GM18507 (cell line): Measurements from ENCODE around the gene PPFIA4.
"Not testable (repeated sequence)": the region's sequence is repeated elsewhere in the genome, so short reads cannot be mapped to it uniquely, and the experiment has no call there.

Source experiments
- DNase-seq: peaks from one replicate; pipeline ENCODE4 v3.0.0; 2011; ENCODE audit warnings: low read depth; ENCODE audit not compliant: insufficient read length; ENCODE audit errors: extremely low spot score
- FAIRE-seq: peaks from 2 replicates; lab custom pipeline; 2011; peaks lifted over from hg19 to GRCh38; lab: Jason Lieb, UNC

The PPFIA4 gene

GRCh38 chr1:203009185-203009584, 17.1 kb upstream of the PPFIA4 start:
- no peak for FAIRE-seq
- no peak for DNase-seq

- FAIRE-seq (no peak), DNase-seq (no peak)
These were observed 14.7 kb upstream of the PPFIA4 start for GRCh38 chr1:203011582-203011981.

- DNase-seq: no peak
- FAIRE-seq: no peak
These were observed 9.2 kb upstream of the PPFIA4 start for GRCh38 chr1:203017061-203017460.

- FAIRE-seq (no peak), DNase-seq (no peak)
These were observed 8.6 kb upstream of the PPFIA4 start for GRCh38 chr1:203017692-203018091.

GRCh38 chr1:203022855-203023254, 3.4 kb upstream of the PPFIA4 start:
- FAIRE-seq, DNase-seq: not testable (repeated sequence)

- DNase-seq: no peak
- no peak for FAIRE-seq
These were observed 633 bp upstream of the PPFIA4 start for GRCh38 chr1:203025686-203026030.

- DNase-seq: no peak
- FAIRE-seq: no peak
These were observed 674 bp downstream of the PPFIA4 start for GRCh38 chr1:203026666-203027663.

- DNase-seq (no peak), FAIRE-seq (no peak)
These were observed 1.9 kb downstream of the PPFIA4 start for GRCh38 chr1:203028067-203028783.

- FAIRE-seq: no peak
These were observed 2.7 kb downstream of the PPFIA4 start for GRCh38 chr1:203028784-203029553.

GRCh38 chr1:203031467-203031866, 5.2 kb downstream of the PPFIA4 start:
- no peak for DNase-seq
- FAIRE-seq: no peak

More at GRCh38 chr1:203028784-203029553, 2.7 kb downstream of the PPFIA4 start:
- DNase-seq: no peak

GRCh38 chr1:203033287-203033686, 7.0 kb downstream of the PPFIA4 start:
- no peak for FAIRE-seq
- DNase-seq: no peak

- no peak for DNase-seq
- FAIRE-seq: no peak
These were observed 7.6 kb downstream of the PPFIA4 start for GRCh38 chr1:203033917-203034316.

GRCh38 chr1:203034422-203035110, 8.3 kb downstream of the PPFIA4 start:
- FAIRE-seq (no peak), DNase-seq (no peak)

GRCh38 chr1:203035111-203036000, 9.1 kb downstream of the PPFIA4 start:
- FAIRE-seq: no peak
- no peak for DNase-seq

- FAIRE-seq: no peak
- DNase-seq: no peak
These were observed 9.8 kb downstream of the PPFIA4 start for GRCh38 chr1:203036135-203036534.

- DNase-seq (no peak), FAIRE-seq (no peak)
These were observed 10.2 kb downstream of the PPFIA4 start for GRCh38 chr1:203036537-203036936.

GRCh38 chr1:203037509-203038190, 11.4 kb downstream of the PPFIA4 start:
- DNase-seq (no peak), FAIRE-seq (no peak)

GRCh38 chr1:203038217-203038741, 12.0 kb downstream of the PPFIA4 start:
- no peak for DNase-seq
- peak; percentile 46 for FAIRE-seq
